ENCODE data around the gene C9orf85. TPM values are rescaled to one million over a fixed set of nuclear protein-coding genes. Genes with fewer than 3 reads are reported as not detected.

The C9orf85 gene
- total RNA-seq, 1 experiment from 2014 or later: 14.4 TPM

DNA sequence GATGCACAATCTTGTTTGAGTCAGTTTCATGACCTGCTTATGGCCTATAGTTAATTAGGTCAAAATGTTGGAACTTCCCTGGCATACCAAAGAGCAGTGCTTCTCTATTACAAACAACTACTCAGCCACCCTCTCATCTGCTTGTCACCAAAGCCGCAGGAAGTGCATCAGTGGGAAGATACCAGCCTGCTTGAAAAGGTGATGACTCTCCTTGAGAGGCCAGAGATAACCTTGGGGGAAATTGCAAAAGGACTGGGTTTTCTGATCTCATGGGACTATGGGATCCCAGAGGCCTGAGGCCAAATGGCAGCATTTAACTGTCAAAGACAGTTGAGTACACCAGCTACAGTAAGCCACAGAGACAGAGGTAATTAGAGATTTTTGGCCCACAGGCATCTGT, 79.0 kb downstream of the C9orf85 start:
- DNase-seq: no peak
- no peak overlapping the region for H4K8ac ChIP-seq (replicated peaks; ENCODE audit: insufficient read length, low read depth, low read length)
- H3K9ac ChIP-seq (ENCODE audit: extremely low read depth, insufficient read length, low read length): no peak overlapping the region
- WGBS (ENCODE audit: extremely low coverage, insufficient read length, low lambda C conversion rate): no CpG with 5 or more reads among the region's 1 CpG
- no peak overlapping the region for H4K91ac ChIP-seq (ENCODE audit: insufficient read length, low read depth, low read length)
- no peak overlapping the region for H2BK120ac ChIP-seq (ENCODE audit: low read depth, low read length, poor library complexity, severe bottlenecking)
- H2AFZ ChIP-seq (ENCODE audit: low read length): no peak overlapping the region
- no peaks in the 10 kb centered on the region for H3K27me3 ChIP-seq (ENCODE audit: insufficient read depth, low read length)
- no peak overlapping the region for H3K18ac ChIP-seq (ENCODE audit: insufficient read length, low read depth, low read length)
- H3K56ac ChIP-seq (ENCODE audit: insufficient read length, low read depth, low read length): no peak overlapping the region
- no peak overlapping the region for H3T11ph ChIP-seq (ENCODE audit: low read length)
- no peak overlapping the region for H3K27ac ChIP-seq (ENCODE audit: insufficient read length, low read depth, low read length)
- TF ChIP-seq, protein P1, sequence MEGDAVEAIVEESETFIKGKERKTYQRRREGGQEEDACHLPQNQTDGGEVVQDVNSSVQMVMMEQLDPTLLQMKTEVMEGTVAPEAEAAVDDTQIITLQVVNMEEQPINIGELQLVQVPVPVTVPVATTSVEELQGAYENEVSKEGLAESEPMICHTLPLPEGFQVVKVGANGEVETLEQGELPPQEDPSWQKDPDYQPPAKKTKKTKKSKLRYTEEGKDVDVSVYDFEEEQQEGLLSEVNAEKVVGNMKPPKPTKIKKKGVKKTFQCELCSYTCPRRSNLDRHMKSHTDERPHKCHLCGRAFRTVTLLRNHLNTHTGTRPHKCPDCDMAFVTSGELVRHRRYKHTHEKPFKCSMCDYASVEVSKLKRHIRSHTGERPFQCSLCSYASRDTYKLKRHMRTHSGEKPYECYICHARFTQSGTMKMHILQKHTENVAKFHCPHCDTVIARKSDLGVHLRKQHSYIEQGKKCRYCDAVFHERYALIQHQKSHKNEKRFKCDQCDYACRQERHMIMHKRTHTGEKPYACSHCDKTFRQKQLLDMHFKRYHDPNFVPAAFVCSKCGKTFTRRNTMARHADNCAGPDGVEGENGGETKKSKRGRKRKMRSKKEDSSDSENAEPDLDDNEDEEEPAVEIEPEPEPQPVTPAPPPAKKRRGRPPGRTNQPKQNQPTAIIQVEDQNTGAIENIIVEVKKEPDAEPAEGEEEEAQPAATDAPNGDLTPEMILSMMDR (conservative IDR thresholded peaks at IDR 0.05): no peak
- no peaks in the 10 kb centered on the region for H3K79me1 ChIP-seq (ENCODE audit: insufficient read depth, low read depth, low read length, poor library complexity, severe bottlenecking)
- H2BK20ac ChIP-seq (ENCODE audit: low read depth, low read length, poor library complexity, severe bottlenecking): no peak overlapping the region
- H2BK15ac ChIP-seq (ENCODE audit: low read depth, low read length): no peak overlapping the region
- H3K79me2 ChIP-seq (ENCODE audit: insufficient read depth, low read length): no peaks in the 10 kb centered on the region
- Mint-ChIP-seq H3K36me3 (ENCODE audit: insufficient read depth in 1 of 3, low read depth in 3 of 3) (no peaks in the 10 kb centered on the region), H3K9me3 (no peaks in the 10 kb centered on the region), H3K27me3 (ENCODE audit: low read depth) (no peaks in the 10 kb centered on the region; the same call in 1 of the 2 replicates), H3K4me3 (no peak overlapping the region), H3K4me1 (peaks cover 8 to 11% of the 10 kb centered on the region in 2 experiments), H3K27ac (no peak overlapping the region)
- peaks cover under 1% of the 10 kb centered on the region; the same call in 1 of the 2 replicates for H3K4me1 ChIP-seq (ENCODE audit: insufficient read depth, low read length)
- no peak overlapping the region for H4K5ac ChIP-seq (ENCODE audit: insufficient read length, low read depth, low read length)
- no peak overlapping the region for H2BK12ac ChIP-seq (ENCODE audit: insufficient read length, low read depth, low read length)
- no peaks in the 10 kb centered on the region for H4K20me1 ChIP-seq (ENCODE audit: control insufficient read depth, insufficient read depth, insufficient read length)
- H2AK5ac ChIP-seq (ENCODE audit: insufficient read length, low read length): no peak overlapping the region
- no peak overlapping the region for H2BK5ac ChIP-seq (ENCODE audit: insufficient read length, low read length)
- no peak overlapping the region for H3K23ac ChIP-seq (ENCODE audit: insufficient read length, low read depth, low read length)
- no peak overlapping the region for H3K14ac ChIP-seq (ENCODE audit: insufficient read depth, low read length)
- H3K9me3 ChIP-seq (ENCODE audit: control insufficient read depth, low read depth, low read length): no peaks in the 10 kb centered on the region
- H3K23me2 ChIP-seq (ENCODE audit: insufficient read length, low read depth, low read length, poor library complexity, severe bottlenecking): no peaks in the 10 kb centered on the region
- no peak overlapping the region for H3K4ac ChIP-seq (ENCODE audit: low read depth, low read length)
- H3K4me2 ChIP-seq (ENCODE audit: insufficient read depth, insufficient read length, low read length): no peak overlapping the region

Data from H9 (cell line).